Measurements from ENCODE around the gene DHX9.

Gene DHX9

GRCh38 chr1:182905321-182905720 lies 66.2 kb downstream of the DHX9 start:
- no peaks in the 10 kb centered on the region for H3K36me3 ChIP-seq (ENCODE audit: insufficient read depth, low read depth, low read length)
- no peaks in the 10 kb centered on the region for H3K27me3 ChIP-seq (ENCODE audit: insufficient read depth, low read length)
- H3K9ac ChIP-seq (ENCODE audit: low read depth, low read length): no peak overlapping the region
- peaks cover 2% of the 10 kb centered on the region for H3K4me1 ChIP-seq (ENCODE audit: insufficient read depth, low read length)
- no peak overlapping the region for H3K27ac ChIP-seq (ENCODE audit: low read length)
- no peaks in the 10 kb centered on the region for H3K9me3 ChIP-seq (ENCODE audit: insufficient read depth, low read depth, low read length)
- H3K4me3 ChIP-seq (ENCODE audit: low read length): no peak overlapping the region

- H3K27me3 ChIP-seq (ENCODE audit: insufficient read depth, low read length): no peaks in the 10 kb centered on the region
- peaks cover 6% of the 10 kb centered on the region for H3K4me1 ChIP-seq (ENCODE audit: insufficient read depth, low read length)
- H3K9ac ChIP-seq (ENCODE audit: low read depth, low read length): no peak overlapping the region
- H3K9me3 ChIP-seq (ENCODE audit: insufficient read depth, low read depth, low read length): 0 out of 2 replicates have a peak, but pooled peaks cover 3% of the 10 kb centered on the region
- H3K27ac ChIP-seq (ENCODE audit: low read length): no peak overlapping the region
- no peak overlapping the region for H3K4me3 ChIP-seq (ENCODE audit: low read length)
- no peaks in the 10 kb centered on the region for H3K36me3 ChIP-seq (ENCODE audit: insufficient read depth, low read depth, low read length)
Measured at GRCh38 chr1:182909578-182909977, 70.4 kb downstream of the DHX9 start.

GRCh38 chr1:182910143-182910542 lies 71.0 kb downstream of the DHX9 start:
- H3K27me3 ChIP-seq (ENCODE audit: insufficient read depth, low read length): no peaks in the 10 kb centered on the region

GRCh38 chr1:182913401-182913800 lies 74.3 kb downstream of the DHX9 start:
- Histone ChIP-seq H3K4me3 (ENCODE audit: low read length) (no peak overlapping the region), H3K9ac (ENCODE audit: low read depth, low read length) (no peak overlapping the region), H3K27me3 (ENCODE audit: insufficient read depth, low read length) (no peaks in the 10 kb centered on the region), H3K36me3 (ENCODE audit: insufficient read depth, low read depth, low read length) (no peaks in the 10 kb centered on the region), H3K4me1 (ENCODE audit: insufficient read depth, low read length) (peaks cover 6% of the 10 kb centered on the region), H3K9me3 (ENCODE audit: insufficient read depth, low read depth, low read length) (0 out of 2 replicates have a peak, but pooled peaks cover 3% of the 10 kb centered on the region), H3K27ac (ENCODE audit: low read length) (no peak overlapping the region)

More at GRCh38 chr1:182910143-182910542, 71.0 kb downstream of the DHX9 start:
- H3K9ac ChIP-seq (ENCODE audit: low read depth, low read length): no peak overlapping the region
- H3K9me3 ChIP-seq (ENCODE audit: insufficient read depth, low read depth, low read length): 0 out of 2 replicates have a peak, but pooled peaks cover 3% of the 10 kb centered on the region
- H3K27ac ChIP-seq (ENCODE audit: low read length): peak overlapping the region; percentile 51
- no peaks in the 10 kb centered on the region for H3K36me3 ChIP-seq (ENCODE audit: insufficient read depth, low read depth, low read length)
- no peak overlapping the region for H3K4me3 ChIP-seq (ENCODE audit: low read length)
- peaks cover 6% of the 10 kb centered on the region for H3K4me1 ChIP-seq (ENCODE audit: insufficient read depth, low read length)

- 0 out of 2 replicates have a peak, but pooled peaks cover 3% of the 10 kb centered on the region for H3K9me3 ChIP-seq (ENCODE audit: insufficient read depth, low read depth, low read length)
- H3K4me3 ChIP-seq (ENCODE audit: low read length): no peak overlapping the region
- H3K27me3 ChIP-seq (ENCODE audit: insufficient read depth, low read length): no peaks in the 10 kb centered on the region
- no peaks in the 10 kb centered on the region for H3K36me3 ChIP-seq (ENCODE audit: insufficient read depth, low read depth, low read length)
- no peaks in the 10 kb centered on the region for H3K4me1 ChIP-seq (ENCODE audit: insufficient read depth, low read length)
- no peak overlapping the region for H3K9ac ChIP-seq (ENCODE audit: low read depth, low read length)
- H3K27ac ChIP-seq (ENCODE audit: low read length): no peak overlapping the region
Measured at GRCh38 chr1:182917378-182917777, 78.2 kb downstream of the DHX9 start.

- no peaks in the 10 kb centered on the region for H3K9me3 ChIP-seq (ENCODE audit: insufficient read depth, low read depth, low read length)
- no peaks in the 10 kb centered on the region for H3K27me3 ChIP-seq (ENCODE audit: insufficient read depth, low read length)
- no peak overlapping the region for H3K4me3 ChIP-seq (ENCODE audit: low read length)
- no peak overlapping the region for H3K27ac ChIP-seq (ENCODE audit: low read length)
- no peaks in the 10 kb centered on the region for H3K36me3 ChIP-seq (ENCODE audit: insufficient read depth, low read depth, low read length)
- no peaks in the 10 kb centered on the region for H3K4me1 ChIP-seq (ENCODE audit: insufficient read depth, low read length)
- no peak overlapping the region for H3K9ac ChIP-seq (ENCODE audit: low read depth, low read length)
Measured at GRCh38 chr1:182925661-182926060, 86.5 kb downstream of the DHX9 start.

GRCh38 chr1:182927693-182928433 lies 88.7 kb downstream of the DHX9 start:
- no peak overlapping the region for H3K9ac ChIP-seq (ENCODE audit: low read depth, low read length)
- no peak overlapping the region for H3K4me3 ChIP-seq (ENCODE audit: low read length)
- no peaks in the 10 kb centered on the region for H3K36me3 ChIP-seq (ENCODE audit: insufficient read depth, low read depth, low read length)
- H3K4me1 ChIP-seq (ENCODE audit: insufficient read depth, low read length): no peaks in the 10 kb centered on the region
- no peaks in the 10 kb centered on the region for H3K9me3 ChIP-seq (ENCODE audit: insufficient read depth, low read depth, low read length)
- H3K27me3 ChIP-seq (ENCODE audit: insufficient read depth, low read length): no peaks in the 10 kb centered on the region
- no peak overlapping the region for H3K27ac ChIP-seq (ENCODE audit: low read length)

- H3K9ac ChIP-seq (ENCODE audit: low read depth, low read length): no peak overlapping the region
Measured at GRCh38 chr1:182930985-182931384, 91.8 kb downstream of the DHX9 start.

GRCh38 chr1:182935716-182936115 lies 96.6 kb downstream of the DHX9 start:
- no peak overlapping the region for H3K27ac ChIP-seq (ENCODE audit: low read length)
- no peaks in the 10 kb centered on the region for H3K4me1 ChIP-seq (ENCODE audit: insufficient read depth, low read length)
- H3K9ac ChIP-seq (ENCODE audit: low read depth, low read length): no peak overlapping the region
- H3K4me3 ChIP-seq (ENCODE audit: low read length): no peak overlapping the region
- H3K27me3 ChIP-seq (ENCODE audit: insufficient read depth, low read length): no peaks in the 10 kb centered on the region
- no peaks in the 10 kb centered on the region for H3K9me3 ChIP-seq (ENCODE audit: insufficient read depth, low read depth, low read length)
- H3K36me3 ChIP-seq (ENCODE audit: insufficient read depth, low read depth, low read length): no peaks in the 10 kb centered on the region

More at GRCh38 chr1:182930985-182931384, 91.8 kb downstream of the DHX9 start:
- Histone ChIP-seq H3K36me3 (ENCODE audit: insufficient read depth, low read depth, low read length) (no peaks in the 10 kb centered on the region), H3K27ac (ENCODE audit: low read length) (no peak overlapping the region), H3K4me1 (ENCODE audit: insufficient read depth, low read length) (no peaks in the 10 kb centered on the region), H3K9me3 (ENCODE audit: insufficient read depth, low read depth, low read length) (no peaks in the 10 kb centered on the region), H3K27me3 (ENCODE audit: insufficient read depth, low read length) (no peaks in the 10 kb centered on the region), H3K4me3 (ENCODE audit: low read length) (no peak overlapping the region)

Measured in iPS-20b (cell line).